Bone marrow (tissue), 2 donors: ENCODE data around the gene SLC6A15.
A peak's percentile ranks its signal among the peaks of the same experiment; 100 is the strongest.

ENCODE experiments used
- DNase-seq, 2 donors: peaks; one replicate each; lab custom pipeline; 2025; lab: John Stamatoyannopoulos, UW

SLC6A15 gene

GRCh38 chr12:84874825-84875139 is 37.8 kb downstream of the SLC6A15 start:
- no peak for DNase-seq

GRCh38 chr12:84874125-84874824 is 38.3 kb downstream of the SLC6A15 start:
- peak in 1 of 2 donors; percentile 15 for DNase-seq

- no peak for DNase-seq
Observed at GRCh38 chr12:84862186-84862585, 50.4 kb downstream of the SLC6A15 start.

- no peak for DNase-seq
Observed at GRCh38 chr12:84860718-84861117, 51.9 kb downstream of the SLC6A15 start.

GRCh38 chr12:84858796-84859195 is 53.8 kb downstream of the SLC6A15 start:
- no peak for DNase-seq

- DNase-seq: no peak
Observed at GRCh38 chr12:84857525-84858208, 54.9 kb downstream of the SLC6A15 start.

- DNase-seq: no peak
Observed at GRCh38 chr12:84856156-84856900, 56.3 kb downstream of the SLC6A15 start.

- no peak for DNase-seq
Observed at GRCh38 chr12:84843593-84844144, 68.9 kb downstream of the SLC6A15 start.

- no peak for DNase-seq
Observed at GRCh38 chr12:84842406-84843013, 70.1 kb downstream of the SLC6A15 start.

- no peak for DNase-seq
Observed at GRCh38 chr12:84841591-84841990, 71.0 kb downstream of the SLC6A15 start.

GRCh38 chr12:84840356-84840755 is 72.2 kb downstream of the SLC6A15 start:
- no peak for DNase-seq

- DNase-seq: no peak
Observed at GRCh38 chr12:84826925-84827324, 85.7 kb downstream of the SLC6A15 start.

- no peak for DNase-seq
Observed at GRCh38 chr12:84825149-84825548, 87.5 kb downstream of the SLC6A15 start.

- DNase-seq: no peak
Observed at GRCh38 chr12:84822525-84822924, 90.1 kb downstream of the SLC6A15 start.

- DNase-seq: no peak
Observed at GRCh38 chr12:84816916-84817695, 95.5 kb downstream of the SLC6A15 start.

GRCh38 chr12:84814664-84815245 is 97.8 kb downstream of the SLC6A15 start:
- DNase-seq: no peak

- DNase-seq: no peak
Observed at GRCh38 chr12:84813780-84814663, 98.6 kb downstream of the SLC6A15 start.

GRCh38 chr12:84811291-84811690 is 101.3 kb downstream of the SLC6A15 start:
- no peak for DNase-seq

GRCh38 chr12:84810611-84811010 is 102.0 kb downstream of the SLC6A15 start:
- no peak for DNase-seq
